SK-N-SH treated with all-trans-retinoic acid at 6 μM for 48 hours (cell line): Measurements from ENCODE around the gene NEK4.

Experiments
- ATAC-seq: fragments of 200-7000 bp; cut with Tn5 transposase; 3 replicates; pipeline ENCODE4 v1.9.1; 2020; ENCODE audit warnings: mild to moderate bottlenecking, moderate library complexity
- BACH2 ChIP-seq: fragments of 250-450 bp; sonication (Bioruptor Pico); IDR thresholded peaks from 2 replicates; pipeline ENCODE4 v1.9.0; 2021; ENCODE audit warnings: mild to moderate bottlenecking, borderline replicate concordance
- CREB5 ChIP-seq: fragments of 250-450 bp; sonication (Bioruptor Pico); IDR thresholded peaks from 2 replicates; pipeline ENCODE4 v1.5.1; 2020; ENCODE audit warnings: low read depth, mild to moderate bottlenecking, moderate library complexity
- CSDC2 ChIP-seq: fragments of 250-450 bp; sonication (Bioruptor Pico); IDR thresholded peaks from 2 replicates; pipeline ENCODE4 v1.5.0; 2020; ENCODE audit warnings: mild to moderate bottlenecking, moderate library complexity
- CSRNP3 ChIP-seq: fragments of 250-450 bp; sonication (Bioruptor Pico); IDR thresholded peaks from 2 replicates; pipeline ENCODE4 v1.5.1; 2021; ENCODE audit warnings: mild to moderate bottlenecking, moderate library complexity
- GLIS3 ChIP-seq: fragments of 250-450 bp; sonication (Bioruptor Pico); IDR thresholded peaks from 2 replicates; pipeline ENCODE4 v1.5.0; 2020; ENCODE audit warnings: mild to moderate bottlenecking, moderate library complexity
- OSR1 ChIP-seq: fragments of 250-450 bp; sonication (Bioruptor Pico); IDR thresholded peaks from 2 replicates; pipeline ENCODE4 v1.8.0; 2022; ENCODE audit warnings: moderate library complexity, mild to moderate bottlenecking, inconsistent platforms
- RARB ChIP-seq: fragments of 250-450 bp; sonication (Bioruptor Pico); IDR thresholded peaks from 2 replicates; pipeline ENCODE4 v1.8.0; 2021; ENCODE audit warnings: mild to moderate bottlenecking, moderate library complexity
- SNAI2 ChIP-seq: fragments of 250-450 bp; sonication (Bioruptor Pico); IDR thresholded peaks from 2 replicates; pipeline ENCODE4 v1.5.0; 2020; ENCODE audit warnings: mild to moderate bottlenecking, moderate library complexity
- ZC3H10 ChIP-seq: fragments of 250-450 bp; sonication (Bioruptor Pico); IDR thresholded peaks from 2 replicates; pipeline ENCODE4 v1.5.1; 2021; ENCODE audit warnings: mild to moderate bottlenecking, moderate library complexity
- ZFP3 ChIP-seq: fragments of 250-450 bp; sonication (Bioruptor Pico); IDR thresholded peaks from 2 replicates; pipeline ENCODE4 v1.5.0; 2020; ENCODE audit warnings: mild to moderate bottlenecking, moderate library complexity
- ZFP30 ChIP-seq: fragments of 450-650 bp; formaldehyde crosslinking; IDR thresholded peaks from 2 replicates; pipeline ENCODE4 v1.5.0; 2022; ENCODE audit warnings: mild to moderate bottlenecking, moderate library complexity
- ZNF565 ChIP-seq: fragments of 450-650 bp; formaldehyde crosslinking; conservative IDR thresholded peaks from 2 replicates; pipeline ENCODE4 v1.5.0; 2020; ENCODE audit warnings: low read depth, mild to moderate bottlenecking, moderate library complexity
- ZNF70 ChIP-seq: fragments of 450-650 bp; formaldehyde crosslinking; IDR thresholded peaks from 2 replicates; pipeline ENCODE4 v1.5.0; 2020; ENCODE audit warnings: mild to moderate bottlenecking, moderate library complexity
- ZNF8 ChIP-seq: fragments of 450-650 bp; formaldehyde crosslinking; IDR thresholded peaks from 2 replicates; pipeline ENCODE4 v1.5.0; 2020; ENCODE audit warnings: mild to moderate bottlenecking, moderate library complexity
- TF ChIP-seq, protein P1 (sequence below): fragments of 250-450 bp; sonication (Bioruptor Pico); IDR thresholded peaks from 2 replicates; pipeline ENCODE4 v1.5.0; 2020; ENCODE audit warnings: mild to moderate bottlenecking, moderate library complexity
- TF ChIP-seq, protein P2 (sequence below): fragments of 250-450 bp; sonication (Bioruptor Pico); IDR thresholded peaks from 2 replicates; pipeline ENCODE4 v1.8.0; 2021; ENCODE audit warnings: low read depth, mild to moderate bottlenecking, moderate library complexity, borderline replicate concordance
- TF ChIP-seq, protein P3 (sequence below): fragments of 250-450 bp; sonication (Bioruptor Pico); IDR thresholded peaks from 2 replicates; pipeline ENCODE4 v1.8.0; 2020; ENCODE audit warnings: mild to moderate bottlenecking, moderate library complexity, borderline replicate concordance

The NEK4 gene

GRCh38 chr3:52787246-52787645 lies 16.5 kb upstream of the NEK4 start:
- ATAC-seq = no peak
- TF ChIP-seq CREB5 (CRISPR knock-in tag) (no peak), ZNF565 (CRISPR knock-in tag) (no peak), CSRNP3 (CRISPR knock-in tag) (no peak), ZNF8 (CRISPR knock-in tag) (no peak), RARB (CRISPR knock-in tag) (no peak), ZFP3 (CRISPR knock-in tag) (no peak)

- TF ChIP-seq ZNF70 (CRISPR knock-in tag) (no peak), CSDC2 (CRISPR knock-in tag) (no peak), BACH2 (no peak), OSR1 (no peak), RARB (CRISPR knock-in tag) (no peak), SNAI2 (CRISPR knock-in tag) (no peak), CREB5 (CRISPR knock-in tag) (no peak), CSRNP3 (CRISPR knock-in tag) (no peak), ZFP3 (CRISPR knock-in tag) (no peak), GLIS3 (CRISPR knock-in tag) (no peak), ZFP30 (CRISPR knock-in tag) (no peak), ZC3H10 (CRISPR knock-in tag) (no peak)
- TF ChIP-seq, protein P1, sequence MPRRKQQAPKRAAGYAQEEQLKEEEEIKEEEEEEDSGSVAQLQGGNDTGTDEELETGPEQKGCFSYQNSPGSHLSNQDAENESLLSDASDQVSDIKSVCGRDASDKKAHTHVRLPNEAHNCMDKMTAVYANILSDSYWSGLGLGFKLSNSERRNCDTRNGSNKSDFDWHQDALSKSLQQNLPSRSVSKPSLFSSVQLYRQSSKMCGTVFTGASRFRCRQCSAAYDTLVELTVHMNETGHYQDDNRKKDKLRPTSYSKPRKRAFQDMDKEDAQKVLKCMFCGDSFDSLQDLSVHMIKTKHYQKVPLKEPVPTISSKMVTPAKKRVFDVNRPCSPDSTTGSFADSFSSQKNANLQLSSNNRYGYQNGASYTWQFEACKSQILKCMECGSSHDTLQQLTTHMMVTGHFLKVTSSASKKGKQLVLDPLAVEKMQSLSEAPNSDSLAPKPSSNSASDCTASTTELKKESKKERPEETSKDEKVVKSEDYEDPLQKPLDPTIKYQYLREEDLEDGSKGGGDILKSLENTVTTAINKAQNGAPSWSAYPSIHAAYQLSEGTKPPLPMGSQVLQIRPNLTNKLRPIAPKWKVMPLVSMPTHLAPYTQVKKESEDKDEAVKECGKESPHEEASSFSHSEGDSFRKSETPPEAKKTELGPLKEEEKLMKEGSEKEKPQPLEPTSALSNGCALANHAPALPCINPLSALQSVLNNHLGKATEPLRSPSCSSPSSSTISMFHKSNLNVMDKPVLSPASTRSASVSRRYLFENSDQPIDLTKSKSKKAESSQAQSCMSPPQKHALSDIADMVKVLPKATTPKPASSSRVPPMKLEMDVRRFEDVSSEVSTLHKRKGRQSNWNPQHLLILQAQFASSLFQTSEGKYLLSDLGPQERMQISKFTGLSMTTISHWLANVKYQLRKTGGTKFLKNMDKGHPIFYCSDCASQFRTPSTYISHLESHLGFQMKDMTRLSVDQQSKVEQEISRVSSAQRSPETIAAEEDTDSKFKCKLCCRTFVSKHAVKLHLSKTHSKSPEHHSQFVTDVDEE = no peak
- TF ChIP-seq, protein P2, sequence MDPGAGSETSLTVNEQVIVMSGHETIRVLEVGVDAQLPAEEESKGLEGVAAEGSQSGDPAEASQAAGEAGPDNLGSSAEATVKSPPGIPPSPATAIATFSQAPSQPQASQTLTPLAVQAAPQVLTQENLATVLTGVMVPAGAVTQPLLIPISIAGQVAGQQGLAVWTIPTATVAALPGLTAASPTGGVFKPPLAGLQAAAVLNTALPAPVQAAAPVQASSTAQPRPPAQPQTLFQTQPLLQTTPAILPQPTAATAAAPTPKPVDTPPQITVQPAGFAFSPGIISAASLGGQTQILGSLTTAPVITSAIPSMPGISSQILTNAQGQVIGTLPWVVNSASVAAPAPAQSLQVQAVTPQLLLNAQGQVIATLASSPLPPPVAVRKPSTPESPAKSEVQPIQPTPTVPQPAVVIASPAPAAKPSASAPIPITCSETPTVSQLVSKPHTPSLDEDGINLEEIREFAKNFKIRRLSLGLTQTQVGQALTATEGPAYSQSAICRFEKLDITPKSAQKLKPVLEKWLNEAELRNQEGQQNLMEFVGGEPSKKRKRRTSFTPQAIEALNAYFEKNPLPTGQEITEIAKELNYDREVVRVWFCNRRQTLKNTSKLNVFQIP = no peak
- TF ChIP-seq, protein P3, sequence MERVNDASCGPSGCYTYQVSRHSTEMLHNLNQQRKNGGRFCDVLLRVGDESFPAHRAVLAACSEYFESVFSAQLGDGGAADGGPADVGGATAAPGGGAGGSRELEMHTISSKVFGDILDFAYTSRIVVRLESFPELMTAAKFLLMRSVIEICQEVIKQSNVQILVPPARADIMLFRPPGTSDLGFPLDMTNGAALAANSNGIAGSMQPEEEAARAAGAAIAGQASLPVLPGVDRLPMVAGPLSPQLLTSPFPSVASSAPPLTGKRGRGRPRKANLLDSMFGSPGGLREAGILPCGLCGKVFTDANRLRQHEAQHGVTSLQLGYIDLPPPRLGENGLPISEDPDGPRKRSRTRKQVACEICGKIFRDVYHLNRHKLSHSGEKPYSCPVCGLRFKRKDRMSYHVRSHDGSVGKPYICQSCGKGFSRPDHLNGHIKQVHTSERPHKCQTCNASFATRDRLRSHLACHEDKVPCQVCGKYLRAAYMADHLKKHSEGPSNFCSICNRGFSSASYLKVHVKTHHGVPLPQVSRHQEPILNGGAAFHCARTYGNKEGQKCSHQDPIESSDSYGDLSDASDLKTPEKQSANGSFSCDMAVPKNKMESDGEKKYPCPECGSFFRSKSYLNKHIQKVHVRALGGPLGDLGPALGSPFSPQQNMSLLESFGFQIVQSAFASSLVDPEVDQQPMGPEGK (CRISPR knock-in tag) = no peak
- ATAC-seq = no peak
These were observed 15.8 kb upstream of the NEK4 start for GRCh38 chr3:52786330-52787215.
